B cell (primary cell): ENCODE data around the gene ERAP2.

Source experiments
- CTCF ChIP-seq: fragments of 200-600 bp; IDR thresholded peaks from one replicate; pipeline ENCODE4 v1.8.0; 2022; ENCODE audit warnings: antibody characterized with exemption, mild to moderate bottlenecking
- EZH2 ChIP-seq: IDR thresholded peaks from 2 replicates; pipeline ENCODE4 v1.6.1; 2012; ENCODE audit warnings: borderline replicate concordance, low read depth, mild to moderate bottlenecking, moderate library complexity, low read length; ENCODE audit not compliant: insufficient read depth, poor library complexity, severe bottlenecking

- TF ChIP-seq CTCF (no peak), EZH2 (no peak)
Measured at GRCh38 chr5:96885518-96886338, 9.4 kb downstream of the ERAP2 start.
